OCI-LY1 (cell line): Measurements from ENCODE around the gene TP53TG5.

Source experiments
- H2AFZ ChIP-seq: fragments of 200-600 bp; sonication (generic), shearing (Covaris generic); 2 replicates; pipeline ENCODE4 v1.6.0; 2014; ENCODE audit warnings: antibody characterized with exemption, mild to moderate bottlenecking, low read length
- H3F3A ChIP-seq: fragments of 200-600 bp; sonication (generic), shearing (Covaris generic); 2 replicates; pipeline ENCODE4 v1.6.0; 2014; ENCODE audit warnings: mild to moderate bottlenecking, antibody characterized with exemption, low read length, moderate library complexity; ENCODE audit not compliant: insufficient read depth
- H3K27ac ChIP-seq: fragments of 200-600 bp; sonication (generic); 2 replicates; pipeline ENCODE4 v1.5.1; 2014; ENCODE audit warnings: low read length, mixed run types, mild to moderate bottlenecking, low read depth; ENCODE audit not compliant: poor library complexity, severe bottlenecking
- H3K27me3 ChIP-seq: fragments of 200-600 bp; sonication (generic); 2 replicates; pipeline ENCODE4 v1.6.0; 2014; ENCODE audit warnings: antibody characterized with exemption, mild to moderate bottlenecking, low read length, moderate library complexity; ENCODE audit not compliant: insufficient read depth
- H3K36me3 ChIP-seq: fragments of 200-600 bp; sonication (generic); 2 replicates; pipeline ENCODE4 v1.6.1; 2014; ENCODE audit warnings: mild to moderate bottlenecking, antibody characterized with exemption, low read length, moderate library complexity, mixed read lengths; ENCODE audit not compliant: insufficient read depth
- H3K4me1 ChIP-seq: fragments of 200-600 bp; sonication (generic); 2 replicates; pipeline ENCODE4 v1.5.1; 2014; ENCODE audit warnings: mild to moderate bottlenecking, low read length, moderate library complexity; ENCODE audit not compliant: insufficient read depth, severe bottlenecking
- H3K4me2 ChIP-seq: fragments of 200-600 bp; sonication (generic), shearing (Covaris generic); 2 replicates; pipeline ENCODE4 v1.6.1; 2014; ENCODE audit warnings: low read length
- H3K4me3 ChIP-seq: fragments of 200-600 bp; sonication (generic); 2 replicates; pipeline ENCODE4 v1.5.1; 2014; ENCODE audit warnings: low read length, low read depth, mild to moderate bottlenecking, mixed read lengths; ENCODE audit not compliant: poor library complexity, severe bottlenecking
- H3K79me2 ChIP-seq: fragments of 200-600 bp; shearing (Covaris generic); 2 replicates; pipeline ENCODE4 v1.6.1; 2016; ENCODE audit warnings: mixed run types, low read length, mixed read lengths; ENCODE audit not compliant: insufficient read depth
- H3K9ac ChIP-seq: fragments of 200-600 bp; sonication (generic), shearing (Covaris generic); 2 replicates; pipeline ENCODE4 v1.6.1; 2014; ENCODE audit warnings: mild to moderate bottlenecking, low read length, mixed read lengths
- H3K9me2 ChIP-seq: fragments of 200-600 bp; sonication (generic), shearing (Covaris generic); 2 replicates; pipeline ENCODE4 v1.6.1; 2014; ENCODE audit warnings: low read depth, mild to moderate bottlenecking, low read length, mixed read lengths
- H3K9me3 ChIP-seq: fragments of 200-600 bp; shearing (Covaris generic); 2 replicates; pipeline ENCODE4 v1.6.1; 2014; ENCODE audit warnings: low read length, mixed read lengths
- H4K20me1 ChIP-seq: fragments of 200-600 bp; sonication (generic), shearing (Covaris generic); 2 replicates; pipeline ENCODE4 v1.6.0; 2016; ENCODE audit warnings: mild to moderate bottlenecking, low read length; ENCODE audit not compliant: insufficient read depth
- EZH2 ChIP-seq: fragments of 200-600 bp; sonication (generic), shearing (Covaris generic); IDR thresholded peaks from 2 replicates; pipeline ENCODE4 v1.8.0; 2017; ENCODE audit warnings: borderline replicate concordance, mixed run types, mild to moderate bottlenecking, antibody characterized with exemption, low read length, moderate library complexity, mixed read lengths
- TF ChIP-seq, protein P1 (sequence below): fragments of 200-600 bp; sonication (generic), shearing (Covaris generic); IDR thresholded peaks from 2 replicates; pipeline ENCODE4 v1.5.1; 2017; ENCODE audit warnings: mild to moderate bottlenecking, antibody characterized with exemption, low read length, moderate library complexity, mixed read lengths

TP53TG5 gene

GRCh38 chr20:45336530-45337366, 41.4 kb downstream of the TP53TG5 start:
- no peak overlapping the region for H3K4me3 ChIP-seq
- no peaks in the 10 kb centered on the region for H3K79me2 ChIP-seq
- H3K27ac ChIP-seq: no peak overlapping the region
- H3K9me3 ChIP-seq: no peaks in the 10 kb centered on the region
- H3K9me2 ChIP-seq: no peaks in the 10 kb centered on the region
- 0 out of 2 replicates have a peak, but pooled peaks cover 6% of the 10 kb centered on the region for H3K27me3 ChIP-seq
- no peaks in the 10 kb centered on the region for H3F3A ChIP-seq
- no peak overlapping the region for H3K9ac ChIP-seq
- no peak overlapping the region for H2AFZ ChIP-seq
- no peak for TF ChIP-seq EZH2
- TF ChIP-seq, protein P1, sequence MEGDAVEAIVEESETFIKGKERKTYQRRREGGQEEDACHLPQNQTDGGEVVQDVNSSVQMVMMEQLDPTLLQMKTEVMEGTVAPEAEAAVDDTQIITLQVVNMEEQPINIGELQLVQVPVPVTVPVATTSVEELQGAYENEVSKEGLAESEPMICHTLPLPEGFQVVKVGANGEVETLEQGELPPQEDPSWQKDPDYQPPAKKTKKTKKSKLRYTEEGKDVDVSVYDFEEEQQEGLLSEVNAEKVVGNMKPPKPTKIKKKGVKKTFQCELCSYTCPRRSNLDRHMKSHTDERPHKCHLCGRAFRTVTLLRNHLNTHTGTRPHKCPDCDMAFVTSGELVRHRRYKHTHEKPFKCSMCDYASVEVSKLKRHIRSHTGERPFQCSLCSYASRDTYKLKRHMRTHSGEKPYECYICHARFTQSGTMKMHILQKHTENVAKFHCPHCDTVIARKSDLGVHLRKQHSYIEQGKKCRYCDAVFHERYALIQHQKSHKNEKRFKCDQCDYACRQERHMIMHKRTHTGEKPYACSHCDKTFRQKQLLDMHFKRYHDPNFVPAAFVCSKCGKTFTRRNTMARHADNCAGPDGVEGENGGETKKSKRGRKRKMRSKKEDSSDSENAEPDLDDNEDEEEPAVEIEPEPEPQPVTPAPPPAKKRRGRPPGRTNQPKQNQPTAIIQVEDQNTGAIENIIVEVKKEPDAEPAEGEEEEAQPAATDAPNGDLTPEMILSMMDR: no peak
- H3K36me3 ChIP-seq: no peaks in the 10 kb centered on the region
- no peak overlapping the region for H3K4me2 ChIP-seq
- no peaks in the 10 kb centered on the region for H3K4me1 ChIP-seq
- H4K20me1 ChIP-seq: no peaks in the 10 kb centered on the region

- TF ChIP-seq, protein P1: no peak
- no peak for TF ChIP-seq EZH2
- H3K4me2 ChIP-seq: no peak overlapping the region
- no peaks in the 10 kb centered on the region for H3K4me1 ChIP-seq
- H4K20me1 ChIP-seq: no peaks in the 10 kb centered on the region
- no peak overlapping the region for H3K4me3 ChIP-seq
- H2AFZ ChIP-seq: no peak overlapping the region
- H3K36me3 ChIP-seq: no peaks in the 10 kb centered on the region
- no peaks in the 10 kb centered on the region for H3F3A ChIP-seq
- no peaks in the 10 kb centered on the region for H3K27me3 ChIP-seq
- no peak overlapping the region for H3K9ac ChIP-seq
- no peaks in the 10 kb centered on the region for H3K79me2 ChIP-seq
- no peaks in the 10 kb centered on the region for H3K9me2 ChIP-seq
- H3K27ac ChIP-seq: no peak overlapping the region
- no peaks in the 10 kb centered on the region for H3K9me3 ChIP-seq
These were observed 47.6 kb downstream of the TP53TG5 start for GRCh38 chr20:45330476-45330875.

- H3K27me3 ChIP-seq: no peaks in the 10 kb centered on the region
- H3K27ac ChIP-seq: no peak overlapping the region
- H3K9me3 ChIP-seq: no peaks in the 10 kb centered on the region
- no peak overlapping the region for H2AFZ ChIP-seq
- no peaks in the 10 kb centered on the region for H3F3A ChIP-seq
- no peak overlapping the region for H3K4me3 ChIP-seq
- no peak overlapping the region for H3K9ac ChIP-seq
- TF ChIP-seq EZH2: no peak
- TF ChIP-seq, protein P1: no peak
- H3K4me1 ChIP-seq: no peaks in the 10 kb centered on the region
- H3K36me3 ChIP-seq: no peaks in the 10 kb centered on the region
- H4K20me1 ChIP-seq: no peaks in the 10 kb centered on the region
- H3K9me2 ChIP-seq: no peaks in the 10 kb centered on the region
- H3K79me2 ChIP-seq: no peaks in the 10 kb centered on the region
- no peak overlapping the region for H3K4me2 ChIP-seq
These were observed 48.4 kb downstream of the TP53TG5 start for GRCh38 chr20:45329497-45330319.
